GM19468 (cell line): ENCODE data around the gene FDX1.
A peak's percentile ranks its signal among the peaks of the same experiment; 100 is the strongest.

Source experiments
- ATAC-seq: cut with Tn5 transposase; IDR thresholded peaks from one replicate; pipeline ENCODE4 v1.9.1; 2021; ENCODE audit warnings: mild to moderate bottlenecking, moderate library complexity, moderate number of reproducible peaks; ENCODE audit not compliant: unreplicated experiment; ENCODE audit errors: extremely low read depth

The FDX1 gene

GRCh38 chr11:110430267-110431050 lies 711 bp downstream of the FDX1 start:
- no peak for ATAC-seq

DNA sequence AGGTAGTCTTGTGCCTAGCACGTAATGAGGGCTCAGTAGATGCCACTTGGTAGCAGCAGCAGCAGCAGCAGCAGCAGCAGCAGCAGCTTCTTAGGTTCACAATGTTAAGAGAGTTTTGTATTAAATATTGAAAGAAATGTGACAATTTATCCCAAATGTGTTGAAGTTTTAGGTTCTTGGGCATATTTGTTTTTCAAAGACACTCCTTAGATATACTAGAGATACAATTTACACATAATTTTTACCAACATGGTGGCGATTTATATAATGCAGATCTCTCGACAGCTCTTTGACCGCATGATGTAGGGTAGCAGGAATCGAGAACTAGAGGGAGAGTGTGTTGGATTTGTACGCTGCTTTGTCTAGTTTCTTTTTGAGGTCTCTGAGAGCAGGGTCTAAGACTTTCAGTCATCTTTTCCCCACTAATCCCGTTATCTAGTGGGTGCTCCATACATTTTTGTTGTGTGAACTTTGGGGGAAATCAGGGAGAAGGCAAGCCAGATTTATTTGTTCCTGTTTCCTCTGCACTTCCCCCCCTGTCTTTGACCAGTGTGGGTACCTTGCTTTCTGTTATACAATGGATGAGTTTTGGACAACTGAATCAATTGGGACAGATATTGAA lies 1.4 kb downstream of the FDX1 start:
- no peak for ATAC-seq

DNA sequence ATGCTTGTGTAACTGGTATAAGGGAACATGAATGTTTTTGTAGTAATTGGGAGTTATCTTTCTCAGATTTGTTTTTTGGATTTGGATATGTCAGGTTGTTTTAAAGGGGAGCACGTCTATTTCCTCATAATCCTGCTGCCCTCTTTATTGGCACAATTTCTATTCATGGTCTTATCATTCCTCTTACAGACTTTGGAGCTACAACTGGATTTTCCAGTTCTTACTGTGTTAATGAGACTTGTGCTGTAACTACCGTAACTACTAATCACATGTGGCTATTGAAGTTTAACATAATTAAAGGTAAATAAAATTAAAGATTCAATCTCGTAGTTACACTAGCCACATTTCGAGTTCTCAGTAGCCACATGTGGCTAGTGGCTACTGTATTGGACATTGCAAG lies 1.9 kb downstream of the FDX1 start:
- ATAC-seq, result no peak

GRCh38 chr11:110432713-110433392 lies 3.1 kb downstream of the FDX1 start:
- ATAC-seq, result no peak

GRCh38 chr11:110433393-110434333 lies 3.9 kb downstream of the FDX1 start:
- ATAC-seq, result no peak

DNA sequence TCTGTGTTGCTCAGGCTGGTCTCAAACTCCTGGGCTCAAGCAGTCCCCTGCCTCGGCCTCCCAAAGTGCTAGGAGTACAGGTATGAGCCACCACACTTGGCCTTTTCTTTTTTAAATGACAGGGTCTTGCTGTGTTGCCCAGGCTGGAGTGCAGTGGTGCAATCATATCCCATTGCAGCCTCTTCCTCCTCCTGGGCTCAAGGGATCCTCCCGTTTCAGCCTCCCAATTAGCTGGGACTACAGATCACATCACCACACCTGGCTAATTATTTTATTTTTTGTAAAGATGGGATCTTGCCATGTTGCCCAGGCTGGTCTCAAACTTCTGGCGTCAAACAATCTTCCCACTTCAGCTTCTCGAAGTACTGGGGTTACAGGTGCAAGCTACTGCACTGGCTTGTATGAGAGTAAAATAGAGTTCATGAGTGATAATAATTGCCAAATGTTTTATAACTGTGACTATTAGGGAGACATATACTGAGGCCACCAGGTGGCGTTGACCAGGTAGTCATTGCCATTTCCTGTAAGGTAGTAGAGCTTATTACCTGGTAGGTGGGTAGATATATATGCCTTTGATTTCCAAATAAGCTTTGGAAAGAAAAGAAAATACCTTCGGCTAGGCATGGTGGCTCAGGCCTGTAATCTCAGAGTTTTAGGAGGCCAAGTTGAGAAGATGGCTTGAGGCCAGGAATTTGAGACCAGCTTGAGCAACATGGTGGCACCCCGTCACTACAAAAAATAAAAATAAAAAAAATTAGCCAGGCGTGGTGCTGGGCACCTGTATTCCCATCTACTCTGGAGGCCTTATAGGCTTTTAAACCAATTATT lies 5.4 kb downstream of the FDX1 start:
- peak; percentile 9 for ATAC-seq

- peak; percentile 19 for ATAC-seq
Observed at GRCh38 chr11:110435780-110436717, 6.3 kb downstream of the FDX1 start.

GRCh38 chr11:110438017-110438416 lies 8.3 kb downstream of the FDX1 start:
- ATAC-seq, result no peak

GRCh38 chr11:110445437-110445836 lies 15.7 kb downstream of the FDX1 start:
- ATAC-seq, result no peak

GRCh38 chr11:110446061-110446460 lies 16.3 kb downstream of the FDX1 start:
- ATAC-seq, result no peak

GRCh38 chr11:110446594-110446993 lies 16.8 kb downstream of the FDX1 start:
- no peak for ATAC-seq

DNA sequence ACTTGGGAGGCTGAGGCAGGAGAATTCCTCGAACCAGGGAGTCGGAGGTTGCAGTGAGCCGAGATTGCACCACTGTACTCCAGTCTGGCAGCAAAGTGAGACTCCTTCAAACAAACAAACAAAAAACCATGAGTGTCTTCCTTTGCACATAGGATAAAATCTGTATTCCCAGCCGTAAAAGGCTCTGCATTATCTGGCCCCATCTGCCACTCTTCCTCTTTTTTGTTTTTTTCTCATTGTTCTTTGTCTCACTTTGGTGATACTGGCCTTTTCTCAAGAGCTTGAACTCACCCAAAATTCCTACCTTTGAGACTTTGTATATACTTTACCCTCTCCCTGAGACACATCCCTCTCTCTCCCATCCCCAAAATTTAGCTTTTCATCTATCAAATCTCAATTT lies 17.6 kb downstream of the FDX1 start:
- no peak for ATAC-seq

- ATAC-seq, result no peak
Observed at GRCh38 chr11:110447897-110448745, 18.4 kb downstream of the FDX1 start.

DNA sequence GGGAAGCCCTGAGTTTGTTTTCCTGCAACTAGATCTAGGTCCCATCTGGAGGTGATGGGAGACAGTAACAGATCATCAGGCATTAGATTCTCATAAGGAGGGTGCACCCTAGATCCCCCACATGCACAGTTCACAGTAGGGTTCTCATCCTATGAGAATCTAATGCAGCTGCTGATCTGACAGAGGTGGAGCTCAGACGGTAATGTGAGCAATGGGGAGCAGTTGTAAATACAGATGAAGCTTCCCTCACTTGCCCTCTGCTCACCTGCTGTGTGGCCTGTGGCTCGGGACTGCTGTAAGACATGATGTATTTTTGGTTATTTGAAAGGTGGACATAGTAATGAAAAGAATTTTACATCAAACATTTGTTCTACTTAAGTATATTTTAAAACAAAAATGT lies 20.5 kb downstream of the FDX1 start:
- no peak for ATAC-seq

- no peak for ATAC-seq
Observed at GRCh38 chr11:110452720-110453119, 23.0 kb downstream of the FDX1 start.

DNA sequence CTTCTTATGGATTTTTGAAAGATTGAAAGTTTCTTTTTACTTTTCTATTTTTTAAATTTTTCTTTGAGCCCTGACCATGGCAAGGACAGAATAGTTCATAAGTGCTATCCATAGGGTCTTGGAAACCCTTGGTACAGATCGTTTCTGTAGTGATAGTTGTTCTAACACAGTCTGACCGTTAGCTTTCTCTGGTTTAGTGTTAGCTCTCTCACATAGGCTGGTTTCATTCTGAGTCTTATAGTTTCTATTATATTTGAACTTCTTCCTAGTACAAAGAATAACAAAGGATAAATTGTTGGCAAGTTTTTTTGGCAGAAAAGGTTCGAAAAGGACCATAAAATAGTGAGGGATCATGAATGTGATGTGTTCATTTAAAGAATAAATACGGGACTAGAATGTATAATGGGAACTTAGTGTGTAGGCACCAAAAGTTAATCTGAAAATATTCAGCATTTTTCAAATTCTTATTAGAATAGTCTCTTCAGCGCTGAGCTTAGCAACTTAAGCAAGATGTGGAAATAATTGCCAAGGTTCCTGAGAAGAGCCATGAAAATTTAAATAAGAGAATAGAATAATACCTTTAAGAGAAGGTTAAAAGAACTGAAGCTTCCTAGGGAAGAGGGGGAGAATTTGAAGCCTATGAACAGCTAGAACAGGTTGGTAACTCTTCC lies 24.1 kb downstream of the FDX1 start:
- ATAC-seq, result peak; percentile 41

GRCh38 chr11:110454609-110455008 lies 24.9 kb downstream of the FDX1 start:
- ATAC-seq, result no peak
